Esophagus muscularis mucosa (tissue), 4 donors: ENCODE measurements around the gene BSND. TPM values are rescaled to one million over a fixed set of nuclear protein-coding genes. Genes with fewer than 3 reads are reported as not detected.

ENCODE experiments used
- DNase-seq: peaks from one replicate; pipeline ENCODE4 v3.0.0-alpha.2; 2017; ENCODE audit errors: extremely low spot score
- H3K27ac ChIP-seq, 4 donors: fragments of 200-600 bp; sonication (generic); replicated peaks in 1 of 4; 1 replicate in 3 of 4; 2 replicates in 1 of 4; pipeline ENCODE4 v1.5.1; 2016 to 2019; ENCODE audit warnings: mild to moderate bottlenecking in 1 of 4
- H3K27me3 ChIP-seq, 4 donors: fragments of 200-600 bp; sonication (generic); one replicate each; pipeline versions ENCODE4 v1.5.1 to v1.6.0; 2016 to 2019
- H3K36me3 ChIP-seq, 4 donors: fragments of 200-600 bp; sonication (generic); one replicate each; pipeline ENCODE4 v1.5.1; 2016 to 2019
- H3K4me1 ChIP-seq, 4 donors: fragments of 200-600 bp; sonication (generic); one replicate each; pipeline ENCODE4 v1.5.1; 2016 to 2019
- H3K4me3 ChIP-seq, 4 donors: fragments of 200-600 bp; sonication (generic); 1 replicate in 2 of 4; 2 replicates in 2 of 4; pipeline ENCODE4 v1.5.1; 2016 to 2019; ENCODE audit warnings: mild to moderate bottlenecking in 4 of 4, moderate library complexity in 1 of 4
- H3K9me3 ChIP-seq, 4 donors: fragments of 200-600 bp; sonication (generic); 1 replicate in 3 of 4; 2 replicates in 1 of 4; pipeline ENCODE4 v1.5.1; 2016 to 2019
- EP300 ChIP-seq: sonication (generic); formaldehyde crosslinking; IDR thresholded peaks from one replicate; pipeline ENCODE4 v1.6.1; 2017; ENCODE audit warnings: antibody characterized with exemption
- POLR2A ChIP-seq: fragments of 450-650 bp; IDR thresholded peaks from one replicate; pipeline ENCODE4 v1.6.1; 2017; ENCODE audit warnings: antibody characterized with exemption, moderate library complexity, mild to moderate bottlenecking, low read depth
- POLR2AphosphoS5 ChIP-seq, 2 donors: sonication (generic); formaldehyde crosslinking; IDR thresholded peaks; one replicate each; pipeline ENCODE4 v1.6.1; 2017; ENCODE audit warnings: antibody characterized with exemption in 2 of 2
- WGBS: methylation state at CpG from one replicate; pipeline ENCODE4 v1.1.5; 2018; 5-methylcytosine and 5-hydroxymethylcytosine counted together
- intact Hi-C: fragments of 100-400 bp; cut with DNase I; formaldehyde crosslinking; loops from one replicate; pipeline ENCODE4 v1.15.1; 2023
- total RNA-seq, 4 donors: library from RNA; depleted of rRNA; stranded (reverse); fragments of >200 nt; gene quantifications; one replicate each; pipeline versions ENCODE4 v1.1.0 to v1.2.1, GENCODE V29; 2016
- TF ChIP-seq, protein P1 (sequence below), 3 experiments: fragments of 200-600 bp in 2 of 3; fragments of 450-650 bp in 1 of 3; sonication (generic) in 2 of 3; IDR thresholded peaks; one replicate each; pipeline ENCODE4 v1.5.1; 2017 to 2019; ENCODE audit warnings: antibody characterized with exemption in 3 of 3, mild to moderate bottlenecking in 2 of 3, moderate library complexity in 1 of 3

BSND gene
- total RNA-seq, 4 donors from 2014 or later = not detected

DNA sequence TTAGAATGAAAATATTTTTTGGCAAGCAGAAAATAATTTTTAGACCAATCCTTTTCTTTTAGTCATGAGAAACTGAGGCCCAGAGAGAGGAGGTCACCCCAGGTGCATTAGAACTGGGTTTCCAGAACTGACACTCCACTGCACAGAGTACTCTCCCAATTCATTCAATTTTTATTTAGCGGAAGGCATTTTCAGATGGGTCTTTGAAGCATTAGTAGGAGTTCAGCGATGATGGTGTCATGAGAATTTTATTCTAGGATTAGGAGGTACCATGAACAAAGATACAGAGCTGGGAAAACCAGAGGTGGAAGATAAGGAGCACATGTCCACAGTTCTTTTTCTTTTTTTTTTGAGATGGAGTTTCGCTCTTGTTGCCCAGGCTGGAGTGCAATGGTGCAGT, 42.9 kb downstream of the BSND start:
- TF ChIP-seq POLR2A = no peak
- TF ChIP-seq, protein P1, sequence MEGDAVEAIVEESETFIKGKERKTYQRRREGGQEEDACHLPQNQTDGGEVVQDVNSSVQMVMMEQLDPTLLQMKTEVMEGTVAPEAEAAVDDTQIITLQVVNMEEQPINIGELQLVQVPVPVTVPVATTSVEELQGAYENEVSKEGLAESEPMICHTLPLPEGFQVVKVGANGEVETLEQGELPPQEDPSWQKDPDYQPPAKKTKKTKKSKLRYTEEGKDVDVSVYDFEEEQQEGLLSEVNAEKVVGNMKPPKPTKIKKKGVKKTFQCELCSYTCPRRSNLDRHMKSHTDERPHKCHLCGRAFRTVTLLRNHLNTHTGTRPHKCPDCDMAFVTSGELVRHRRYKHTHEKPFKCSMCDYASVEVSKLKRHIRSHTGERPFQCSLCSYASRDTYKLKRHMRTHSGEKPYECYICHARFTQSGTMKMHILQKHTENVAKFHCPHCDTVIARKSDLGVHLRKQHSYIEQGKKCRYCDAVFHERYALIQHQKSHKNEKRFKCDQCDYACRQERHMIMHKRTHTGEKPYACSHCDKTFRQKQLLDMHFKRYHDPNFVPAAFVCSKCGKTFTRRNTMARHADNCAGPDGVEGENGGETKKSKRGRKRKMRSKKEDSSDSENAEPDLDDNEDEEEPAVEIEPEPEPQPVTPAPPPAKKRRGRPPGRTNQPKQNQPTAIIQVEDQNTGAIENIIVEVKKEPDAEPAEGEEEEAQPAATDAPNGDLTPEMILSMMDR (IDR thresholded peaks at IDR 0.05) = no peak
- no peak for TF ChIP-seq EP300
- TF ChIP-seq POLR2AphosphoS5 (IDR thresholded peaks at IDR 0.05) = no peak

GRCh38 chr1:55043011-55043410, 44.3 kb downstream of the BSND start:
- intact Hi-C loops = no loop called here
- DNase-seq = no peak
- Histone ChIP-seq H3K9me3 (no peaks in the 10 kb centered on the region), H3K27ac (no peak overlapping the region), H3K36me3 (no peaks in the 10 kb centered on the region), H3K4me1 (peaks cover 7 to 17% (median 14%) of the 10 kb centered on the region in 4 donors), H3K27me3 (peaks cover 0 to 33% (median 9%) of the 10 kb centered on the region in 4 donors), H3K4me3 (no peak overlapping the region)
- 88% methylated on average over 2 of the region's 2 CpGs for WGBS
- no peak for TF ChIP-seq POLR2A
- TF ChIP-seq, protein P1 (IDR thresholded peaks at IDR 0.05) = no peak
- no peak for TF ChIP-seq EP300
- no peak for TF ChIP-seq POLR2AphosphoS5 (IDR thresholded peaks at IDR 0.05)

More for the DNA sequence above, 42.9 kb downstream of the BSND start:
- no peak overlapping the region for H3K27ac ChIP-seq
- no peak overlapping the region for H3K4me3 ChIP-seq
- no peaks in the 10 kb centered on the region for H3K36me3 ChIP-seq
- peaks cover 0 to 45% (median 12%) of the 10 kb centered on the region in 4 donors for H3K27me3 ChIP-seq
- DNase-seq = no peak
- peaks cover 7 to 17% (median 14%) of the 10 kb centered on the region in 4 donors for H3K4me1 ChIP-seq
- H3K9me3 ChIP-seq = no peaks in the 10 kb centered on the region
- WGBS = 65% methylated on average over 3 of the region's 3 CpGs
- intact Hi-C loops = no loop called here

DNA sequence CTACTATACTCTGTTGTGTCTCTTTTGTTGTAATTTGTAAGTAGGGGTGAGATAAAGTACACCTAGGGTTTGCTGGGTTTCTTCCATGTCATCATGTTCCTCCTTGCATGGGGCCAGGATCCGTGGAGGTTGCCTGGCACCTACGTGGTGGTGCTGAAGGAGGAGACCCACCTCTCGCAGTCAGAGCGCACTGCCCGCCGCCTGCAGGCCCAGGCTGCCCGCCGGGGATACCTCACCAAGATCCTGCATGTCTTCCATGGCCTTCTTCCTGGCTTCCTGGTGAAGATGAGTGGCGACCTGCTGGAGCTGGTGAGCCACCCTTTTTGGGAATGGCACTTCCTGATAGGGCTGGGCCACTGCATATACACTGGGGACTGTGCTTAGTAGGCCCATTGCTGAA, 45.0 kb downstream of the BSND start:
- no peak for DNase-seq
- no peaks in the 10 kb centered on the region for H3K36me3 ChIP-seq
- H3K27ac ChIP-seq = no peak overlapping the region
- H3K9me3 ChIP-seq = no peaks in the 10 kb centered on the region
- H3K4me1 ChIP-seq = peaks cover 7 to 17% (median 14%) of the 10 kb centered on the region in 4 donors
- WGBS = 99% methylated on average over 9 of the region's 9 CpGs
- no peak for TF ChIP-seq POLR2A
- no peak for TF ChIP-seq POLR2AphosphoS5 (IDR thresholded peaks at IDR 0.05)
- TF ChIP-seq EP300 = no peak
- TF ChIP-seq, protein P1 (IDR thresholded peaks at IDR 0.05) = no peak
- H3K27me3 ChIP-seq = peaks cover 0 to 25% (median 8%) of the 10 kb centered on the region in 4 donors
- H3K4me3 ChIP-seq = no peak overlapping the region
- intact Hi-C loops = no loop called here

GRCh38 chr1:55044617-55045397, 46.1 kb downstream of the BSND start:
- 94% methylated on average over 13 of the region's 15 CpGs for WGBS

More at GRCh38 chr1:55044617-55045397, 46.1 kb downstream of the BSND start:
- Histone ChIP-seq H3K4me1 (peaks cover 2 to 16% (median 8%) of the 10 kb centered on the region in 4 donors), H3K9me3 (no peaks in the 10 kb centered on the region), H3K36me3 (no peaks in the 10 kb centered on the region), H3K4me3 (no peak overlapping the region), H3K27ac (no peak overlapping the region), H3K27me3 (peaks cover 0 to 15% (median under 1%) of the 10 kb centered on the region in 4 donors)
- intact Hi-C loops = no loop called here
- DNase-seq = no peak
- TF ChIP-seq, protein P1 (IDR thresholded peaks at IDR 0.05) = no peak
- TF ChIP-seq POLR2AphosphoS5 (IDR thresholded peaks at IDR 0.05) (no peak), POLR2A (no peak), EP300 (no peak)
